ENCODE results near the gene GBP7. TPM values are rescaled to one million over a fixed set of nuclear protein-coding genes. Genes with fewer than 3 reads are reported as not detected.

GBP7 gene
- polyA plus RNA-seq, 3 donors: 0.16 to 0.25 (median 0.20) TPM

- no peak for DNase-seq
Observed at GRCh38 chr1:89125240-89125912, 50.4 kb downstream of the GBP7 start.

GRCh38 chr1:89121641-89122040 lies 54.2 kb downstream of the GBP7 start:
- DNase-seq: no peak

- DNase-seq: no peak
Observed at GRCh38 chr1:89114662-89115061, 61.1 kb downstream of the GBP7 start.

- no peak for DNase-seq
Observed at GRCh38 chr1:89112871-89113613, 62.8 kb downstream of the GBP7 start.

GRCh38 chr1:89104687-89105086 lies 71.1 kb downstream of the GBP7 start:
- no peak for DNase-seq

- no peak for DNase-seq
Observed at GRCh38 chr1:89104147-89104546, 71.7 kb downstream of the GBP7 start.

GRCh38 chr1:89102021-89102420 lies 73.8 kb downstream of the GBP7 start:
- no peak for DNase-seq

- no peak for DNase-seq
Observed at GRCh38 chr1:89100412-89100811, 75.4 kb downstream of the GBP7 start.

GRCh38 chr1:89098857-89099256 lies 76.9 kb downstream of the GBP7 start:
- DNase-seq: no peak

- no peak for DNase-seq
Observed at GRCh38 chr1:89095737-89096136, 80.1 kb downstream of the GBP7 start.

- no peak for DNase-seq
Observed at GRCh38 chr1:89089962-89090361, 85.8 kb downstream of the GBP7 start.

GRCh38 chr1:89088572-89088971 lies 87.2 kb downstream of the GBP7 start:
- no peak for DNase-seq

GRCh38 chr1:89087241-89087640 lies 88.6 kb downstream of the GBP7 start:
- DNase-seq: no peak

- peak; percentile 48 for DNase-seq
Observed at GRCh38 chr1:89085781-89086180, 90.0 kb downstream of the GBP7 start.

Other genes with a start within 250 kb of the GBP7 start
- gene KYAT3, start 183.4 kb downstream of the GBP7 start, polyA plus RNA-seq (ENCODE audit: insufficient read length in 3 of 3): 10 to 100 TPM; 34.3 to 45.5 (median 45.2) TPM
- gene RBMXL1, start 183.4 kb downstream of the GBP7 start, polyA plus RNA-seq (ENCODE audit: insufficient read length in 3 of 3): 10 to 100 TPM; 14.1 to 18.6 (median 16.8) TPM
- gene GBP3, start 153.1 kb downstream of the GBP7 start, polyA plus RNA-seq (ENCODE audit: insufficient read length in 3 of 3): 10 to 100 TPM; 10.9 to 21.1 (median 15.6) TPM
- 10 to 100 TPM in 1 of 3 donors, 1 to 10 TPM in 2; 7.8 to 10.7 (median 8.6) TPM for gene GBP1, start 110.8 kb downstream of the GBP7 start, polyA plus RNA-seq (ENCODE audit: insufficient read length in 3 of 3)
- 1 to 10 TPM; 2.4 to 3.0 (median 2.8) TPM for gene GBP2, start 49.9 kb downstream of the GBP7 start, polyA plus RNA-seq (ENCODE audit: insufficient read length in 3 of 3)
- 1 to 10 TPM; 6.8 to 8.5 (median 7.7) TPM for gene GBP4, start 22.9 kb upstream of the GBP7 start, polyA plus RNA-seq (ENCODE audit: insufficient read length in 3 of 3)
- gene GBP5, start 96.9 kb upstream of the GBP7 start, polyA plus RNA-seq (ENCODE audit: insufficient read length in 3 of 3): under 1 TPM; 0.27 to 0.52 (median 0.31) TPM
- under 1 TPM in 2 of 3 donors, not detected in 1; 0.06 to 0.07 TPM for gene GBP6, start 188.1 kb upstream of the GBP7 start, polyA plus RNA-seq (ENCODE audit: insufficient read length in 3 of 3)